ENCODE data around the gene GATM.
A peak's percentile ranks its signal among the peaks of the same experiment; 100 is the strongest.

The GATM gene

GRCh38 chr15:45386974-45387373, 8.6 kb upstream of the GATM start:
- TF ChIP-seq CTCF (conservative IDR thresholded peaks at IDR 0.05) = no peak
- peak overlapping the region; percentile 55 for H3K27ac ChIP-seq

GRCh38 chr15:45386420-45386819, 8.1 kb upstream of the GATM start:
- TF ChIP-seq CTCF (conservative IDR thresholded peaks at IDR 0.05) = no peak
- H3K27ac ChIP-seq = peak overlapping the region; percentile 55

GRCh38 chr15:45385590-45385989, 7.2 kb upstream of the GATM start:
- H3K27ac ChIP-seq = no peak overlapping the region
- no peak for TF ChIP-seq CTCF (conservative IDR thresholded peaks at IDR 0.05)

GRCh38 chr15:45384700-45385099, 6.4 kb upstream of the GATM start:
- H3K27ac ChIP-seq = no peak overlapping the region
- TF ChIP-seq CTCF (conservative IDR thresholded peaks at IDR 0.05) = no peak

- H3K27ac ChIP-seq = no peak overlapping the region
- no peak for TF ChIP-seq CTCF (conservative IDR thresholded peaks at IDR 0.05)
Observed at GRCh38 chr15:45378913-45379262, 544 bp upstream of the GATM start.

- no peak for TF ChIP-seq CTCF (conservative IDR thresholded peaks at IDR 0.05)
- H3K27ac ChIP-seq = peak overlapping the region; percentile 45; the same call in 1 of the 2 replicates
Observed at GRCh38 chr15:45377609-45378148, 665 bp downstream of the GATM start.

- TF ChIP-seq CTCF (conservative IDR thresholded peaks at IDR 0.05) = no peak
- H3K27ac ChIP-seq = peak overlapping the region; percentile 45; the same call in 1 of the 2 replicates
Observed at GRCh38 chr15:45376967-45377608, 1.3 kb downstream of the GATM start.
